COLO668 (cell line): ENCODE results near the gene NT5C1A.

Experiments
- DNase-seq: peaks from one replicate; lab custom pipeline; 2025; ENCODE audit not compliant: unreplicated experiment; lab: John Stamatoyannopoulos, UW

NT5C1A gene

GRCh38 chr1:39613250-39613649 is 58.7 kb downstream of the NT5C1A start:
- no peak for DNase-seq

- DNase-seq: no peak
Measured at GRCh38 chr1:39609618-39610331, 62.1 kb downstream of the NT5C1A start.
